Measurements from ENCODE around the gene THAP3. TPM values are rescaled to one million over a fixed set of nuclear protein-coding genes. Genes with fewer than 3 reads are reported as not detected.

Gene THAP3
- total and polyA plus RNA-seq, 2 donors (not counting 1 experiment from before 2014, with no cell fraction given), result 20.2 to 30.4 TPM

- Histone ChIP-seq H3K9me3 (ENCODE audit: control extremely low read depth in 1 of 3, control insufficient read depth in 2 of 3, insufficient read depth in 1 of 3, low read length in 2 of 3) (no peaks in the 10 kb centered on the region), H3K9ac (ENCODE audit: low read length) (peak overlapping the region; percentile 90), H3K27ac (ENCODE audit: low read length in 2 of 2) (peak overlapping the region; percentile 7 to 77), H3K27me3 (replicated peaks in 1 of 4; ENCODE audit: control extremely low read depth in 1 of 4, control insufficient read depth in 3 of 4, insufficient read depth in 4 of 4, low read length in 3 of 4) (no peaks in the 10 kb centered on the region), H3K79me2 (ENCODE audit: control insufficient read depth, insufficient read depth, low read length) (peaks cover 14% of the 10 kb centered on the region), H3K4me3 (ENCODE audit: control extremely low read depth in 1 of 5, extremely low read depth in 1 of 5, insufficient read depth in 1 of 5, low read depth in 2 of 5, low read length in 4 of 5) (peak overlapping the region; percentile 64 to 94 (median 77)), H4K20me1 (ENCODE audit: control insufficient read depth, insufficient read depth, low read length, poor library complexity, severe bottlenecking) (peaks cover 4% of the 10 kb centered on the region), H3K4me1 (ENCODE audit: control insufficient read depth in 2 of 2, insufficient read depth in 2 of 2, low read length in 2 of 2) (peaks cover 11 to 14% of the 10 kb centered on the region in 2 donors), H3K4me2 (replicated peaks; ENCODE audit: low read depth, low read length, poor library complexity, severe bottlenecking) (peak overlapping the region; percentile 99), H3K36me3 (replicated peaks in 1 of 2; ENCODE audit: control extremely low read depth in 1 of 2, control insufficient read depth in 1 of 2, extremely low read depth in 1 of 2, insufficient read depth in 2 of 2, low read length in 1 of 2) (no peaks in the 10 kb centered on the region), H2AFZ (ENCODE audit: insufficient read depth, low read depth, low read length, poor library complexity, severe bottlenecking) (peak overlapping the region; percentile 97)
- ATAC-seq (ENCODE audit: low read depth), result peak; percentile 28
- no peaks in the 10 kb centered on the region for H3K27me3 Mint-ChIP-seq
- no peak for DNase-seq
- ChIA-PET POLR2A (interaction anchor here (0.7 to 2.0 kb wide), 7 partner anchors 9 to 33 kb away, joined by 3 to 19 read pairs (median 4); partner anchors contain the start of genes KLHL21 and ZBTB48), CTCF (interaction anchor here (1.3 kb wide), 1 partner anchor 15 kb away, joined by 3 read pairs; no protein-coding TSS in a partner anchor)
- H3K27ac Mint-ChIP-seq, result peak overlapping the region; percentile 84
- no peaks in the 10 kb centered on the region for H3K9me3 Mint-ChIP-seq (ENCODE audit: insufficient read depth)
- under 1% methylated on average over 67 of the region's 67 CpGs for WGBS (ENCODE audit: insufficient coverage)
- H3K4me1 Mint-ChIP-seq, result peaks cover 17% of the 10 kb centered on the region
- H3K4me3 Mint-ChIP-seq, result peak overlapping the region; percentile 89
- TF ChIP-seq EZH2 (IDR thresholded peaks at IDR 0.05; ENCODE audit: borderline replicate concordance, insufficient read depth, low read depth, low read length, poor library complexity, severe bottlenecking) (no peak), CTCF (IDR thresholded peaks at IDR 0.05) (no peak)
- intact Hi-C loops (cut with micrococcal nuclease), result loop anchor here (1.0 to 2.0 kb wide), 4 partner anchors 10 to 34 kb away; partner anchors contain the start of gene ZBTB48
These were observed 11.9 kb upstream of the THAP3 start for GRCh38 chr1:6612641-6613360.
